Activated B cell treated with CpG ODN at 0.5 μM for 24 hours (primary cell): ENCODE results near the gene RAPGEF4. TPM values are rescaled to one million over a fixed set of nuclear protein-coding genes. Genes with fewer than 3 reads are reported as not detected.

Experiments used
- ATAC-seq: fragments of 200-7000 bp; cut with Tn5 transposase; one replicate; pipeline ENCODE4 v1.10.0; 2021; ENCODE audit warnings: low read depth, mild to moderate bottlenecking, moderate library complexity
- CTCF ChIA-PET: fragments of 350-600 bp; sonication (Branson Sonifier 250); formaldehyde crosslinking; loops from one replicate; lab custom pipeline; 2021; ENCODE audit warnings: antibody characterized with exemption; lab: Charles Lee
- POLR2A ChIA-PET: fragments of 350-600 bp; sonication (Branson Sonifier 250); formaldehyde crosslinking; loops from one replicate; lab custom pipeline; 2021; ENCODE audit warnings: antibody characterized with exemption; lab: Charles Lee
- DNase-seq: peaks from one replicate; pipeline ENCODE4 v3.0.0; 2022
- H3K27ac Mint-ChIP-seq: one replicate; pipeline ENCODE4 v1.8.0; 2020; ENCODE audit warnings: mixed read lengths
- H3K27me3 Mint-ChIP-seq: one replicate; pipeline ENCODE4 v1.8.0; 2021; ENCODE audit warnings: mixed read lengths
- H3K36me3 Mint-ChIP-seq: one replicate; pipeline ENCODE4 v1.8.0; 2021; ENCODE audit warnings: low read depth, mixed read lengths
- H3K4me1 Mint-ChIP-seq: one replicate; pipeline ENCODE4 v1.8.0; 2021; ENCODE audit warnings: mixed read lengths
- H3K4me3 Mint-ChIP-seq: one replicate; pipeline ENCODE4 v1.8.0; 2020; ENCODE audit warnings: mild to moderate bottlenecking, mixed read lengths
- H3K9me3 Mint-ChIP-seq: one replicate; pipeline ENCODE4 v1.8.0; 2020; ENCODE audit warnings: mixed read lengths
- CTCF ChIP-seq: fragments of 200-600 bp; IDR thresholded peaks from one replicate; pipeline ENCODE4 v1.8.0; 2022; ENCODE audit warnings: antibody characterized with exemption, mild to moderate bottlenecking
- intact Hi-C: fragments of 100-400 bp; cut with micrococcal nuclease; formaldehyde crosslinking; loops from one replicate; pipeline ENCODE4 v1.15.1; 2024
- total RNA-seq: library from RNA; stranded (reverse); gene quantifications from 2 replicates; pipeline ENCODE4 v1.2.3, GENCODE V29; 2022

The RAPGEF4 gene
- total RNA-seq, 1 donor from 2014 or later: not detected

- Mint-ChIP-seq H3K27me3 (no peaks in the 10 kb centered on the region), H3K4me3 (no peak overlapping the region), H3K36me3 (no peaks in the 10 kb centered on the region), H3K27ac (no peak overlapping the region), H3K4me1 (no peaks in the 10 kb centered on the region), H3K9me3 (peaks cover 7% of the 10 kb centered on the region)
- intact Hi-C loops: no loop called here
- CTCF ChIA-PET: no interaction called here
- DNase-seq: no peak
- no peak for TF ChIP-seq CTCF
- ATAC-seq: no peak
- POLR2A ChIA-PET: no interaction called here
These were observed 114.0 kb downstream of the RAPGEF4 start for GRCh38 chr2:172849519-172850217.

GRCh38 chr2:172855588-172855987 is 119.9 kb downstream of the RAPGEF4 start:
- no peaks in the 10 kb centered on the region for H3K27me3 Mint-ChIP-seq
- TF ChIP-seq CTCF: no peak
- ChIA-PET POLR2A (no interaction called here), CTCF (no interaction called here)
- no peaks in the 10 kb centered on the region for H3K36me3 Mint-ChIP-seq
- DNase-seq (no peak), ATAC-seq (no peak)
- no peaks in the 10 kb centered on the region for H3K4me1 Mint-ChIP-seq
- H3K4me3 Mint-ChIP-seq: no peak overlapping the region
- intact Hi-C loops: no loop called here
- H3K9me3 Mint-ChIP-seq: peaks cover 9% of the 10 kb centered on the region
- H3K27ac Mint-ChIP-seq: no peak overlapping the region

- DNase-seq (no peak), ATAC-seq (no peak)
- ChIA-PET POLR2A (no interaction called here), CTCF (no interaction called here)
- Mint-ChIP-seq H3K27ac (no peak overlapping the region), H3K4me3 (no peak overlapping the region), H3K4me1 (no peaks in the 10 kb centered on the region), H3K36me3 (no peaks in the 10 kb centered on the region), H3K27me3 (no peaks in the 10 kb centered on the region), H3K9me3 (peaks cover 3% of the 10 kb centered on the region)
- TF ChIP-seq CTCF: no peak
- intact Hi-C loops: no loop called here
These were observed 121.0 kb downstream of the RAPGEF4 start for GRCh38 chr2:172856606-172857005.

GRCh38 chr2:172858473-172858745 is 122.8 kb downstream of the RAPGEF4 start:
- peaks cover 5% of the 10 kb centered on the region for H3K27me3 Mint-ChIP-seq
- CTCF ChIA-PET: no interaction called here

More at GRCh38 chr2:172858473-172858745, 122.8 kb downstream of the RAPGEF4 start:
- DNase-seq (no peak), ATAC-seq (no peak)
- Mint-ChIP-seq H3K36me3 (no peaks in the 10 kb centered on the region), H3K9me3 (peaks cover 3% of the 10 kb centered on the region), H3K4me1 (no peaks in the 10 kb centered on the region), H3K27ac (no peak overlapping the region), H3K4me3 (no peak overlapping the region)
- POLR2A ChIA-PET: no interaction called here
- TF ChIP-seq CTCF: no peak
- intact Hi-C loops: no loop called here
